Activated T-cell treated with anti-CD3 and anti-CD28 coated beads, Interleukin-2, amount 50 U/mL, for 48 hours (primary cell): ENCODE measurements around the gene MTOR.
"Not testable (repeated sequence)": the region's sequence is repeated elsewhere in the genome, so short reads cannot be mapped to it uniquely, and the experiment has no call there.

Experiments
- DNase-seq, 2 experiments: peaks; one replicate each; pipeline ENCODE4 v3.0.0-alpha.2; 2020

MTOR gene

DNA sequence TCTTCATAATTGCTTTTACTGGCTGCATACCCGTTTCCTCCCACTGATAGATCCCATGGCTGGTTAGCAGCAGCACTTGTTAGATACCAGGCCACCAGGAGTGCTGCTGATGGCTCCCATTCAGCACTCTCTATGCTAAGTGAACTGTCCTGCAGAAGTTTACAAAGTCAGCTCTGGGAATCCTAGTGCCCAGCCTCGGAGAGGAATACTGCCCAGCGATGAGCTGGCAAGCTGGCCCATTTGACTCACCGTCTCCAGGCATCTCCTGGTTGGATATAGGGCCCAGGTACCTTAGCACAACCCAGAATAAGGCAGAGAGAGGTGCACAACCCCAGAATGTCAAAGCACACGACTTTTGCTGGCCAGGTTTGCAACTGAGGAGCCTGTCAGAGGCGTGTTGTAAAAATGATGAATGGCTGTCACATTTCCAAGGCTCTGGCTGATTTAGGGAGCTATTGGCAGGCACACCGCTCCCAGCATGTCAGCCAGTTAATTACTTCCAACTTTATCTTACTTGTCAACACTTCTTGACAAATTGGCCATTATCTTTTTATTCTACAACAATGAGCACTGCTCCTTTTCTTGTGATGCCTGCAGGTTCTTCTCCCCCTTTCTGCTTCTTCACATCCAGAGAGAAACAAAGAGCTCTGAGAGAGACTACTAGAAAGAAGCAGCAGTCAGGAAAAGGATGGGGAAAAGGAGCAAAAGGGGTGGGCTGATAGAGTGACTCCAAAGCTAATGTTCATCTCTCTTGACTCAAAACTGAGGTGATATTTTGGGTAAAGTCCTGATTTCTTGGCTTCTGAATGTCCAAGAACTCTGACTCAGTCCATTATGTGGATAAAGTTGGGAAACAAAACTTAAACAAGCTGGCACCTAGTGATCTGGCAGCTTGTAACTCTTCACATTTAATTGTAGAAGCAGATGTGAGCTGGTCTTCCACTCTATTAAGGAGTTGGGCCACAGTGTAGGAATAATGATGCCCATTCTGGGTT is 84.0 kb downstream of the MTOR start:
- no peak for DNase-seq

- no peak for DNase-seq
These were observed 86.2 kb downstream of the MTOR start for GRCh38 chr1:11176081-11176706.

- DNase-seq: no peak
These were observed 86.9 kb downstream of the MTOR start for GRCh38 chr1:11175461-11175860.

DNA sequence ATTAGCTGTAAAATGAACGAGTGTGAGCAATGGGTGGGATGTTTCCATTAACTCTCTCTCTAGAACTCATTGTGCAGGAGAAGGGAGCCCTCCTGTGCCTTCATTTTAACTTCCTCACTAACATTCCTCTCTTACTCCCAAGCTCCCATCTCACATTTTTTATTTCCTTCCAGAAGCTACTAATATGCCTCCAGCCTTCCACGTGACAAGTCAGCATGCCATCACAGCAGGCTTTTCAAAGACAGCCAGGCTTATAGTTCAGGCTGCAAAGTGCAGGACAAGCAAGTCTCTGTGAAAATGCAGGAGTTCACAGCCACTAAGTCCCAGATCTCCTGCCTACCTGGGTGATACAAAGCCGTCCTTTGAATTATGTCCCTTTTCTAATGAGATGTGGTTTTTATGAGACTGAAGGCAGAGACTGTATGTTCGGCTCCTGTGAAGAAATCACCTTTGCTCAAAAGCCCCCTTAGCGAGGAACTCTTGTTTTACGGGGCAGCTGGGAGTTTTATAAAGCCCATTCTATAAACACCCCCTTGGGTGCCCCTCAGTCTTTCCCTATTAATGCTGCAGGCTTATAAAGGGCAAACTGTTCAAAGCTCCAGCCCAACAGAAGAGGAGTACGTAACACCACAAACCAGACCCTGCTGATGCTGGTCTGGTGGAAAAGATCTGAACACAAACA is 87.9 kb downstream of the MTOR start:
- no peak for DNase-seq

GRCh38 chr1:11170102-11170501 is 92.2 kb downstream of the MTOR start:
- DNase-seq: no peak

DNA sequence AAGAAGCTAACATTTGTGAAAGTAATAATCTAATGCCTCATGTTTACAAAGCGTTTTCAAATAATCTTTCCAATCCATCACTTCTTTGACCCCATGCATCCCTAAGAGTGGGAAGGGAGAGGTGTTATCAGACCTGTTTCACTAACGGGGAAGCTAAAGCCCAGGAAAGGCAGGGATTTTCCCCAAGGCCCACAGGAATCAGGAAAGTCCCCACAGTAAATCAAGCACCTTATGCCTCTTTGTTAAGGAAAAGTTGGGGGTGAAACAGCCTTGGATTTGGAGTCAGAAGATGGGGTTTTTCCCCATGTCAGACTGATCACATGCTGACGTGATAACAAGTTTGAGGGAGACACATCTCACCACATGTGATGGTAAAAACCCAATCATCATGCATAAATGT is 93.1 kb downstream of the MTOR start:
- DNase-seq: no peak

DNA sequence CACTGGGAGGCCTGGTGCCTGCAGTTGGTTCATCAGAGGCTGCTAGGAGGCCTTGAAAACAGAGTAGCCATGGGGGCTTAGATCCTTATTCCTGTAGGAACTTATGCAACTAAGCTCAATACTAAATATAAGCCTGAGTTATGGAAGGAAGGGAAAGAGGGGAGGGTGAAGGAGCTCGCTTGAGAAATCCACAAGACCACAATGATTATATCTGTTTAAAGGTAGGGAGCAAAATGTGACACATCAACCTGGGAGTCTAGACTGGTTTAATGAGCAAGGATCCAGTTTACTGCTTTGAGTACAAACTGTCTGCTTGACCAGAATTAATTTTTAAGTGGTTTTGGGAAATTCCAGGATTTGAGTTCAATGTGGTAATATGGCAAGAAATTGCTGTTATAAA is 93.6 kb downstream of the MTOR start:
- no peak for DNase-seq

DNA sequence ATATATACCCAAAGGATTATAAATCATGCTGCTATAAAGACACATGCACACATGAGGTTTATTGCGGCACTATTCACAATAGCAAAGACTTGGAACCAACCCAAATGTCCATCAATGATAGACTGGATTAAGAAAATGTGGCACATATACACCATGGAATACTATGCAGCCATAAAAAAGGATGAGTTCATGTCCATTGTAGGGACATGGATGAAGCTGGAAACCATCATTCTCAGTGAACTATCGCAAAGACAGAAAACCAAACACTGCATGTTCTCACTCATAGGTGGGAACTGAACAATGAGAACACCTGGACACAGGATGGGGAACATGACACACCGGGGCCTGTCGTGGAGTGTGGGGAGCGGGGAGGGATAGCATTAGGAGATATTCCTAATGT is 95.6 kb downstream of the MTOR start:
- not testable (repeated sequence) for DNase-seq

DNA sequence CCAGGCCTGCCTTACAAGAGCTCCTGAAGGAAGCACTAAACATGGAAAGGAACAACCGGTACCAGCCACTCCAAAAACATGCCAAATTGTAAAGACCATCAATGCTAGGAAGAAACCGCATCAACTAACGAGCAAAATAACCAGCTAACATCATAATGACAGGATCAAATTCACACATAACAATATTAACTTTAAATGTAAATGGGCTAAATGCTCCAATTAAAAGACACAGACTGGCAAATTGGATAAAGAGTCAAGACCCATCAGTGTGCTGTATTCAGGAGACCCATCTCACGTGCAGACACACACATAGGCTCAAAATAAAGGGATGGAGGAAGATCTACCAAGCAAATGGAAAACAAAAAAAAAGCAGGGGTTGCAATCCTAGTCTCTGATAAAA is 99.6 kb downstream of the MTOR start:
- not testable (repeated sequence) for DNase-seq

DNA sequence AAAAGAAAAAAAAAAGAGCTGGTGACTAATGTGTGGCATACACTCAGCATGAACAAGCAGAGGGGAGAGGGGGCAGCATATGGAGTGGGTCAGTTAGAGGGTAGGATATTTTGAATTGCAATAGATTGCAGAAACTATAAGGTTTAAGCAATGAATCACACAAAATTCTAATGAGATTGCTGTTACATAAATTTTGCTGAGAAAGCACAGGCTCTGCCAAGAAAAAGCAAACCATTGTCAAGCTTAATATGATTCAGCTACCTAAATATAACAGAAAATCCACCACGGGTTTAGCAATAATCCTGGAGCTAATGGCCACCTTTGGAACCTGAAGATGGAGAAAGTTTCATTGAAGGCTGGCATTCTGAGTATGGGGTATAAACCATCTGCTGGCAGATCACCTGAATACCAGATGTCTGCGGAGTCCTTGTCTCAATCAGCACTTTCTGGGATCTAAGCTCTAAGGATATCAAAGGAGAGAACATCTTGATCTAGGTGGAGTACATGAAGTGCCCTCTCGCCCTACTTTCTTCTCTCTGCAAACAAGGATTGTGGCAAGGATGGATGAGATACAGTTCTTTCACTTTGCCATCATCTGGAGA is 103.5 kb downstream of the MTOR start:
- no peak for DNase-seq

DNA sequence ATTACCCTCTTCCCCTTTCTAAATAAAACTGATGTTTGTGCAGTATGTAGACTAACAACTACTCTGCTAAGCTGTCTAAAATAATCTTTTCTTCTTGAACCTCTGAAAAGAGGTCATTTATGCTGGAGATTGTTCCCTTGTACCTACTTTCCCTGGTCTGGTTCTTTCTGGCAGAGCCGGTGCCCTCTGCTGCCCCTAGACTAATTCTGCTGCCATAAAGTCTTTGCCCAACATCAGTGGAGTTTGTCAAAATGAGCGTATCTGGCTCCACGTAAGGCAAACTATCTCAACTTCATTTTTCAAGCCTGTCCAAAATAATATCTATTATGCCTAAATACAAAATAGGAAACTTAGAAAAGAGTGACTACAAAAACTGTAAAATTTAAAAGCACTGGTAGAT is 104.1 kb downstream of the MTOR start:
- DNase-seq: no peak

GRCh38 chr1:11157867-11158266 is 104.5 kb downstream of the MTOR start:
- DNase-seq: no peak

DNA sequence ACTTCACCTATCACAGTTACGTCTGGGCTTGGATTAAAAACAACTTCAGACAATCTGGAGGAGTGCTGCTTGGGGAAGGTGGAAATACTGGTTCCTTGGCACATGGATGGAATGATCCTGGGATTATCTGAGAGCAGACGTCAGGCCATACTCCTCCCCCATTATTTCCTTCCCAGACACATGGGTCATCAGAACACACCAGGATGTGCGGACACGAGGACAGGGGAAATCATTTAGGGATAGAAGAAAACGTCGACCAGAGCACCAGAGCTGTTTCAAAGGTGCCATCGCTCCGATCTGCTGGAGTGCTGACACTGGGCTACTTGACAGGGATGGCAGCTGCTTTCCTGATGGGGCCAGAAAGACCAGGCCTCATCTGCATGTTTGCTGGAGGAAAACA is 105.0 kb downstream of the MTOR start:
- no peak for DNase-seq

DNA sequence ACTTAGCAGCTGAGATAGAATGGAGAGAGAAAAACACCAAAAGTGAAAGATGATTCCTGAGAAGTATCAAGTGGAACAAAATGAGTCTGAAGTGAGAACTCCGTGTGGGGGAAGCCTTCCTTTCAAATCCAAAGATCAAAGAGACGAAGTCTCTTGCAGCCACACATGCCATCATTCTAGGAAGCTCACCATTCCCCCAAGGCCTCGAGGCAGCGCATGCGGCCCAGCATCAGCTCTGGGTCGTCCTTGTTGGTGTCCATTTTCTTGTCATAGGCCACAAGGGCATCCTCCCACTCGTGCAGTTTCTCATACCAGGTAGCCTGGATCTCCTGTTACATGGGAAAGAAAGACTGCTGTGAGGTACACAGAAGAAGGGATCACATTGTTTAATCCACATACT is 105.4 kb downstream of the MTOR start:
- peak; percentile 44 to 46 for DNase-seq

- DNase-seq: no peak
These were observed 105.9 kb downstream of the MTOR start for GRCh38 chr1:11156441-11156840.

DNA sequence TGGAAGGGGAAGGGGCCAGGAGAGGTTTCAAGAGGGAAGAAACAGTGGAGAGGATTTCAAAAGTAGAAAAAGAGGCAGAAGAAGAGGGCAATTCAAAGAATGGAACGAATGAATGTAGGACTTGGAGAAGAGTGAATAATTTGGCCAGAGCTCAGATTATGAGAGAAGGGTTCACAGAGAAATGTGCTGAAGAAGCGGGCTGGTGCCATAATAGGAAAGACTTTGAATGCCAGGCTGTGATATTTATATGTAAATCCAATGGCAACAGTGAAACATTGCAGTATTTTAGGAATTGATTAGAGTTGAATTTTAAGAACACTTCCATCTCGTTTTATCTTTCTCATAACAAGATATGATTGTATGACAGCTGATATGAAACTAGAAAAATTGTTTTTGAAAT is 109.2 kb downstream of the MTOR start:
- DNase-seq: no peak

DNA sequence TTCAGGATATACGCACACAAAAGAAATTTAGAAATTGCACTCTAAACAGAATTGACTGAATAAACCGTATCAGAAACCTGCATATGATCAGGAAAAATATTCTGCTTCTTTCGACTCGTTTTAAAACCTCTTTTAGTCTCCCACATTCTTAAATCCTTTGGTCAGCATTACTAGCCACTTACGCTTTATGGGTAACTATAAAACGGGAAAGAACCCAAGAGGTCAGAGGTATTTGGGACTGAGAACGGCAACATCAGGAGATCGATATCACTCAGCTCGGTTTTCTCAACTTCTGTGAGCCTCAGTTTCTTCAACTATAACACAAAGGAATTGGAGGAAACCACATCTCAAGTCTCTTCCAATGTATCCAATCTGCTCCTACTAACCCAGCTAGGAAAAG is 109.6 kb downstream of the MTOR start:
- DNase-seq: no peak

DNA sequence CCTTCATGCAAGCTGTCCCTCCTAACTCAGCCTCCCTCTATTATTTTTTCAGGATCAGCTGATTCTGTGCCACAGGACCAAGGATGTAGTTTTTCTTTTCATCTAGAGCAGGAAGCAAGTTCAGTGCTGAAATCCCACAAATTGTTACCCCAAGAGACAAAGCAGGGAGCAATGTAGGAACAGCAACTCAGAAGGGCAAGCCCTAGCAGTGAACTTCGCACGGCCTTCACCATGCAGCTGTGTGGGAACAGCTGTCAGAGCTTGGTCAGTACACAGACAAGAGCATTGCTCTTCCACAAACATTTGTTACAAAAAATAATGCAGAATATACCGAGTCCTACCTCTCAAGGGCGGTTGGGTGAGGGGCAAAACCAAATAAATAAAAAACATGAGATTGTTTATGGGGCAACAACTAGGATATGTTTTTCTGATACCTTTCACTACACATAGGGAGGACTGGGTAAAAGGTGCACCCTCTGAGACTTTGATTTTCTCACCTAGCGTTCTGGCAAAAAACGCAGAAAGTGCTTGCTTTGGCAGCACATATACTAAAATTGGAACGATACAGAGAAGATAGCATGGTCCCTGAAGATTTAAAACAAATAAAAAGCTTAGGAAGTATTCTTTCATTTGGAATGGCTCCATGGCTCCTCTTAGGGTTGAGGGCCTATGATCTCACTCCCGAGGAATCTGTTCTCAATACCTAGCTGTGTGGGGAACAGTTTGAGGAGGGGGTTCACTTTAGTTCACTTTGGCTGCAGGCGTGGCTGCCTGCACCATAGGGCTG is 110.3 kb downstream of the MTOR start:
- no peak for DNase-seq

GRCh38 chr1:11151114-11151513 is 111.2 kb downstream of the MTOR start:
- DNase-seq: no peak

- no peak for DNase-seq
These were observed 112.0 kb downstream of the MTOR start for GRCh38 chr1:11150326-11150725.

DNA sequence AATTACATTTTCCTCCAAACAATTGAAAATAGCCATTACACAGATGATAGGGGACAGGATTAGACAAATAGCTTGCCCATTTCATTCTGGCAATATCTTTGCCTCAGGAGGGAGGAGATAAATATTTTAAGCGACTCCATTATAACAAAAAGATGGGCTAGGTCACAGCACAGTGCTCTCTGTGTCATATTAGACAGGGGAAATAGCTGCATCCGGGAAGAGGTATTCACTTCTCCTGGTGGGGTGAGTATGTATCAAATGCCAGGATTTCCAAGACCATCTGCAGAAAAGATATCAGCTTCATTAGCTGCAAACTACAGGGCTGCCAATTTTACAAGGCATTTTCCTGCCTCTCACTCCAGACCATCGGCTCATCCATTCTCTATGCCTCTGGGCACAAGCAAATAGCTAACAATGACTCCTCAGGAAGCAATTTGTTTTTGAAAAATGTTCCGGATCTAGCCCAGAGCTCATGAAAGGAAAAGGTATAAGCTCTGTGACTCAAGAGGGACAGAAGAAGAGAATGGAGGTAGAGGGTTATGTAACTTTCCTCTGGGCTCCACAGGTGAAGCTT is 115.1 kb downstream of the MTOR start:
- DNase-seq: no peak

GRCh38 chr1:11145741-11146140 is 116.6 kb downstream of the MTOR start:
- DNase-seq: no peak
